GM19351 (cell line): Measurements from ENCODE around the gene FGF18.

Source experiments
- ATAC-seq: cut with Tn5 transposase; IDR thresholded peaks from one replicate; pipeline ENCODE4 v1.9.1; 2021; ENCODE audit warnings: mild to moderate bottlenecking, moderate library complexity; ENCODE audit not compliant: unreplicated experiment

Gene FGF18

DNA sequence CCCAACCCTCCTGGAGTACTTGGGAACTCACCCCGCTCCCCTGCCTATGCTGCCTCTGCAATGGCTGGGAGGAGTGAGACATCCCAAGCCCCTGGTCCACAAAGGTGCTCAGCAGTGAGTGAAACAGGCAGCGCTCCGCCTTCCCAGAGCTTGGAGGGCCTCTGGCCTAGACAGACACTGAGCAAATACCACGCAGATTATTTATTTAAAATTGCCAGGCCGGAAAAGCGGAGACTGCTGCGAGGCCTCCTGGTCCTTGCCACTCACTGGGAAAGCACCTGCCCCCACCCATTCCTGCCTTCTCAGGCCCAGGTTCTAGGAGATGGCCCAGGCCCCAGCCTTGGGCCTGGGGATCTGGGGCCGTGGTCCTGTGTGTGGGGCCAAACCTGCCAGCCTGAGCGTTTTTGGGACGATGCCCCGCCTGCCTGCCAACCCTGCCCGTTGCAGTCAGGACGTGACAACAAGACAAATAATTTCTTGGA, 17.4 kb downstream of the FGF18 start:
- no peak for ATAC-seq

- ATAC-seq: no peak
These were observed 17.9 kb downstream of the FGF18 start for GRCh38 chr5:171437286-171437821.

- ATAC-seq: no peak
These were observed 19.3 kb downstream of the FGF18 start for GRCh38 chr5:171438738-171439137.

DNA sequence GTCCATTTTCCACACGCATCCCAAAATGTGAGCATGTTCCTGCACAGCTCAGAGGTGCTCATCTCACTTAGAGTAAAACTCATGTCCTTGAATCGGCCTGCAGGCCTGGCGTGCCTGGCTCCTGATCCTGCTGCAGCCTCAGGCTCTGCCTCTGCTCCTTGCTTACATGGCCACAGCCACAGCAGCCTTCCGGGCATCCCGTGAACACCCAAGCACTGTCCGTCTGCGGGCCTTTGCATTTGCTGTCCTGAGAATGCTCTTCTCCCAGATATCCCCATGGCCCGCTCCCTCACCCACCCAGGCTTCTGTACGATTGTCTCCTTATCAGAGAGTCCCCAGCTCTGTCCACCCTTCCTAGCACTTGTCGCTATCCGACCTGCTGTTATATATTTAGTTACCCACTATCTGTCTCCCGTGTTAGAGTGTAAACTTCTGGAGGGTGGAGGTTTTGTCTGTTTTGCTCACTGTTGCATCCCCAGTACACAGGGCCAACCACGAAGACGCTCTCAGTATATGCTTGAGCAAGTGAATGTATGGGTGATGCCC, 21.9 kb downstream of the FGF18 start:
- ATAC-seq: no peak

- ATAC-seq: no peak
These were observed 23.0 kb downstream of the FGF18 start for GRCh38 chr5:171442287-171443042.

DNA sequence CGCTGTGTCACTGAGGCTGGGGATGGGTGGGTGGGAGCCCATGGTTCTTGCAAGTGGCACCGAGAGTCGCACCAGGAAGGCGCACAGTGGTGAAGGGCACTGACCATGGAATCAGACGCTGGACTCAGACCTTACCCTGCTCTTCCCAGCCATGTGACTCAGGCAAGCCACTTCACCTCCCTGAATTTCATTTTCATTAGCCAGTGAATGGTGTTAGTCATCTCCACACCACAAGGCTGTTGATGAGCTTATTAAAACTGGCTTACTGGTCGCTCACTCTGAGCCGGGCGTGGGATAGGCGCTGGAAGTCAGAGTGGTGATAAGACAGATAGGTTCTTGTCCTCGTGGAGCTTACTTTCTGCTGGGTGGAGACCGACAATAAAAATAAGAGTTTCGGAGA, 25.1 kb downstream of the FGF18 start:
- no peak for ATAC-seq

DNA sequence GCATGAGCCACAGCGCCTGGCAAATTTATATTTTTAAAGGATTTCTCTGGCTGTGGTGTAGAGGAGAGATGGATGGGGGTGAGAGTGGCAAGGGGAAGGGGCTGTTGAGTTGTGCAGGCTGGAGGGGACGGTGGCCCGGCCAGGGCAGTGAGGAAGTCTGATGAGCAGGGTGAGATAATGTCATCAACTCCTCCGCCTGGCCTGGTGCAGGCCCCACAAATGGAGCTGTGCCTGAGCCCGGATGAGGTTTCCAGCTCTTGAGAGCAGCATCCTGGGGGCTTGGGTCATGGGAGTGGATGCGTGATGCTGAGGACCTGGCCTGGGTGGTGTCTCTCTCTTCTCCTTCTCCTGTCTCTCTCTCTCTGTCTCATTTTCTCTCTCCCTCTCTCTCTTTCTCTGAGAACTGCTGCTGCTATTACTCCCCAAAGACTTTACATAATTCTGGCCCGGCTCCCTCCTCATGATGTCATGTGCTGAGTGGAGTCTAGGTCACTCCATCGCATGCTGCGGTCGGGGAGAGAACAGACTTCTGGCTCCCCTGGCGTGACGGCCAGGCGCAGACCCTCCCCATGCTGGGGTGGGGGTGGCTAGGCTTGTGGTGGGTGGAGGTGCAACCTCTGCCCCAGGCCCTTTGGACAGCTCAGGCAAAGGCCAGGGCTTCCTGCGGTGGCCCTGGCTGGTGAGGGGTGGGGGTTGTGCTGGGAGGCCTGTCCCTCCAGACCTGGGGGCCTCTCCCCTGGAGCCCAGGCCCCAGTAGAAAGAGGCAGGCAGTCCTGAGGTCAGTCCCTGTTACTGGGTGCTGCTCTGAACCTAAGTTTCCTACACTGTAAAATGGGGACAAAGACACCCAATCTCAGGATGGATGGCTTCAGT, 26.4 kb downstream of the FGF18 start:
- ATAC-seq: no peak

- ATAC-seq: no peak
These were observed 27.8 kb downstream of the FGF18 start for GRCh38 chr5:171447226-171447625.

GRCh38 chr5:171449426-171449825, 30.0 kb downstream of the FGF18 start:
- no peak for ATAC-seq

DNA sequence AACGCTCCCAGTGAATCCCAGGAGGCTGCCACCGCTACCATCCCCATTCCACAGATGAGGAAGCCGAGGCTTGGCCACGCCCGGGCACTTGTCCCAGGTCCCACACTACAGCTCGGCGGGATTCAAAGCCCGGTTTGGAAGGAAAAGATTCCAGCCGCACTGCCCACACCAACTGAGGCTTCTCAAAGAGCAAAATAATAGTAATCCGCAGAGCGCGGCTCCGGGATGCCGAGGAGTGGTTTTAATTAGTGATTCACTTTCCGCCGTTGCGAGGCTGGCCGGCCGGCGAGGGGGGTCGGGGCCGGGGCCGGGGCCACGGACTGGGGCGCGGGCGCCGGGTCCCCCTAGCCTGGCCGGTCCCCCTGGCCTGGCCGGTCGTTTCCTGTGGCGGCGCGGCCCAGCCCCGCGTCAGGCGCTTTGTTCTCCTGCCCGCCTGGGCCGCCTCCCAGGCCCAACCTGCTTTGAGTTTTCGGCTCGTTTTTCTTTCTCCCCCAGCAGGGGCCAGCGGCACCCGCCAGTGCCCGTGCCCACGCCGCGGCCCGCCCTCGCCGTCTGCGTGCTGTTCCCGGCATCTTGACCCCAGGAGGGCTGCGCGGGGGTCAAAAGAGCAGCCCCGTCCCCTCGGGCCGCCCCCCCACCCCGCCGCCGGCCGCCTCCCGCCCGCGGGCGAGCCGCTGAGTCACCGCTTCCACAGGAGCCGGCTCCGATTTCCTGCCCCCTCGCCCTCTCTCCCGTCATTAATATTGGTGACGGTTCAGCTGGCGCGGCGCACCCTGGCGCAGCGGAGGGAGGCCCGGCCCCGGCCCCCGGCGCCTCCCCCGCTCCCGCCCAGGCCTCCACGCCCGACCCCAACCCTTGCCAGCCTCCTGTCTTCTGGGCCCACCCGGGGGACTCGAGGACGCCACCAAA, 31.2 kb downstream of the FGF18 start:
- no peak for ATAC-seq

DNA sequence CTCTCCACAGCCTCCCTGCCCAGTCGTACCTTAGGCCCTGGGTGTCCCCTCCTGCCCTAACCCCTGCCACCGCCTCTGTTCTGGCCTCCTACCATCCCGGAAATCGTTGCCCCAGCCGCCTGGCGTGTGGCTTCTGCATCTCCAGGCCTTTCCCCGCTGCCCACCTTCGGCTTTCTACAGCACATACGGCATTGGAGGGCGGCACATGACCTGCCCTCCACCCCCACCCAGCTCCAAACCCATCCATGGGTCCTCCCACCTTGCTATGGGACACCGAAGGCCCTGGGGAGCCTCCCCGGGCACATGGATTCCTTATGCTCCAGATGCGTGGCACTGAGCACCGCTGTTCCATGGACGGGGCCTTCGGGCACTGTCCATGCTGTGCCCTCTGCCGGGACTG, 32.0 kb downstream of the FGF18 start:
- no peak for ATAC-seq

DNA sequence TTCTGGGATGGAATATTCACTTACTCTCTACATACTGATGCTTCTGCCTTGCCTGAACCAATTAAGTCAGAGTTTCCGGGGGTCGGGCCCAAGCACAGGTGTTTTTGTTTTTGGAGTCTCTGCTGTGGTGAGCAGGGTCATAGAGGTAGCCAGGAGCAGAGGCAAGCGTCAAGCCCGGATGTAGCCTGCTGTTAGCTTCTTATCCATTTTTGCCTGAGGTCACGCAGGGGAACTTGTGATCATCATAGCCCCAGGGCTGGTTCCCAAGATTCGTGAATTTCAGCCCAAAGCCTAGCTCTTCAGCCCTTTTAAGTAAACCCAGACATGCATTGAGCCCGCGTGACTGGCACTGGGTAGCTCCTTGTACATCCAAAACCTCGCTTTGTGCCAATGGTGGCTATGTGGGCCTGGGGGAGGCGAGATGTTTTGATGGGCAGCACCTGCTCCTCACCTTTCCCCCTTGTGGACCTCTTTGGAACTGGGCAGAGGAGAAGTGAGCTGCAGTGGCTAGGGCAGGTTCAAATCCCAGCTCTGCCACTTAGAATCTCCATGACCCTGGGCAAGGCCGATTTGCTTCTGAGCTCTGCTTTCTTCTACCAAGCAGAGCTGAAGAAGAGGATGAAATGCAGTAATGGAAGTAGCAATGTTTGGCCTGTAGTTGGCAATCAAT, 33.7 kb downstream of the FGF18 start:
- no peak for ATAC-seq

DNA sequence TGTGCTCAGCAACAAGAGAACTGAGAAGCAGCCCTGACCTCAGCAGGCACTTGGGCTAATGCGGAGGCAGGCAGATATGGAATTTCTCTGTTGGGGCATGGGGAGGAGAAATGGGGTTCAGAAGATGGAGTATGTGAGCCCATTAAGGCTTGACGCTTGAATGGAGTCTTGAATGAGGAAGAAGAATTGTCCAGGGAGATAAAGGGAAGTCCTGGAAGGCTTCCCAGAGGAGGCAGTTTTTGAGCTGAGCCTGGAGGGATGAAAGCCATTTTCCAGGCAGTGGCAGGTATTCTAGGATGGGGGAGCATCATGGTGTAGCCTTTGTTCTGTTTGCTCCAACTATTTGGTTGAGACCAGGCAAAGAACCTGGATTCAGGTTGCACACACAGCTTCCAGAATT, 34.5 kb downstream of the FGF18 start:
- ATAC-seq: no peak

GRCh38 chr5:171454549-171454948, 35.1 kb downstream of the FGF18 start:
- no peak for ATAC-seq

DNA sequence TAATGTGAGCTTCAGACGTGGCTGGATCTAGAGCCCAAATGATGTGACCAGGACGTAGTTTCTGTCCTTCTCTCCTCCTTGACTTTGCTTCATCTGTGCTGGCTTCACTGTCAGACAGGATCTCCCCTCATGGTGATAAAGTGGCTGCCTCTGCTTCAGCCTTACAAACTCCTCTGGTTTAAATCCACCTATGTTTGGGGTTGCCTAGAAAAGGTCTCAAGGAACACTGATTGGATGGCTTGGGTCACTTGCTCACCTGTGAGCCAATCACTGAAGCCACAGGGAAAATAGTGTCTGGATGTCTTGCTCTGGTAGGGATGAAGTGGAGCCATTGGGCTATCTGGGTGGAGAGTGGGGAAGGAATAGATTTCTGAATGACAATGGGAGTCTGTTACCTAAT, 36.1 kb downstream of the FGF18 start:
- ATAC-seq: no peak

GRCh38 chr5:171457208-171457981, 37.9 kb downstream of the FGF18 start:
- ATAC-seq: no peak

DNA sequence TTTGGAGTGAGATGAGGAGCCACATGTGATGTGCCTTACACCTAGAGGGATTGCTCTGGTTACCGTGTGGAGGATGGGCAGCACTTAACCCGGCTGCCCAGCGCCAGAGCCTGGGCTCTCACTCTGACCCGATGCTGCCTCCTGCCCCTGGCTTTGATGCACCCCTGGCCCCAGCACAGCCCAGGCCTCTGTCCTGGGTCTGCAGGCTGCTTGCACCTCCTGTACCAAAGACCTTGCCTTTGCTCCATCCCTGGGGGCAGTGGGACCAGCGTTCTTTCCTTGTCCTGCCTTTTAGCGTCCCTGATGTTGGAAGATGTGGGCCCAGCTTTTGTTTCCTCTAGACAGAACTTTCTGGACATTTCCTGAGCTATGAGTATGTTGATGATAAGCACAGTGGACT, 40.4 kb downstream of the FGF18 start:
- ATAC-seq: no peak

DNA sequence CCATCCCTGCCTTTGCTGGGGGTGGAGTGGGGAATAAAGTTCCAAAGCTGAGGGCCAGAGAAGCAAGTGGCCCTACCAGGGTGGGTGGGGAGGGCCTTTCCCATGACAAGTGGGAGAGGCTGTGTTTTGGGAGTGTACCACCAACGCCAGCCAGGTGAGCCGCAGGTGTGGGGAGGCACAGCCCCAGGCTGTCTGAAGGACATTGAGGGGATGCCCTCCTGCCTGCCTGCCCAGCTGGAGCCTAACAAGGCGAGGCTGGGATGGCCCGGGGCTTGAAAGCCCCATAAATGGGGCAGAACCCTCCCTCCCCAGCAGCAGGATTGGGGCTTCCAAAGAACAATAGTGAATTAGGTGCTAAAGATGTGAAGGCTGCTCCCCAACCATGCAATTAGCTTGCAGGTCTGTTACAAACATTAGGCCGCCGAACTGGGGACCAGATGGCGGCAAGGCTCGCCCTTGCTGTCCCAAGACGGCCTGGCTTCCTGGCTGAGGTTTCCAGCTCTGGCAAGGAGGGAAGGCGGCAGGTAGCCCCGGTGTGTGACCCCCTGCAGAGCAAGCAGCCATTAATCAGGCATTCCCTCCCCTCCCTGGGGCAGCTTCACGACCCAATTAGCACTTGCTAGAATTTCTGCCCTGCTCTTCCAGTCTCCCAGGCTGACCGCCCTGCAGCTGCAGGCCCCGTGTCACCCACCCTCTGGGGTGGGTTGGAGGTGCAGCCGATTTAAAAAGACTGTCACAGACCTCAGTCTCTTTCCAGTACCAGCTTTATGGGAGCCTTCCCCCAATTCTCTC, 42.9 kb downstream of the FGF18 start:
- ATAC-seq: no peak
